ENCODE results near the gene PLS1.
"Not testable (repeated sequence)": the region's sequence is repeated elsewhere in the genome, so short reads cannot be mapped to it uniquely, and the experiment has no call there.

PLS1 gene

GRCh38 chr3:142595951-142596725 lies at the start of gene PLS1:
TSS of gene PLS1 (plus strand) at chr3:142596393. CDS start at chr3:142664238, 67,845 bp downstream.
- peak; percentile 88 for DNase-seq (ENCODE audit: low read depth)
- TF ChIP-seq, protein P1, sequence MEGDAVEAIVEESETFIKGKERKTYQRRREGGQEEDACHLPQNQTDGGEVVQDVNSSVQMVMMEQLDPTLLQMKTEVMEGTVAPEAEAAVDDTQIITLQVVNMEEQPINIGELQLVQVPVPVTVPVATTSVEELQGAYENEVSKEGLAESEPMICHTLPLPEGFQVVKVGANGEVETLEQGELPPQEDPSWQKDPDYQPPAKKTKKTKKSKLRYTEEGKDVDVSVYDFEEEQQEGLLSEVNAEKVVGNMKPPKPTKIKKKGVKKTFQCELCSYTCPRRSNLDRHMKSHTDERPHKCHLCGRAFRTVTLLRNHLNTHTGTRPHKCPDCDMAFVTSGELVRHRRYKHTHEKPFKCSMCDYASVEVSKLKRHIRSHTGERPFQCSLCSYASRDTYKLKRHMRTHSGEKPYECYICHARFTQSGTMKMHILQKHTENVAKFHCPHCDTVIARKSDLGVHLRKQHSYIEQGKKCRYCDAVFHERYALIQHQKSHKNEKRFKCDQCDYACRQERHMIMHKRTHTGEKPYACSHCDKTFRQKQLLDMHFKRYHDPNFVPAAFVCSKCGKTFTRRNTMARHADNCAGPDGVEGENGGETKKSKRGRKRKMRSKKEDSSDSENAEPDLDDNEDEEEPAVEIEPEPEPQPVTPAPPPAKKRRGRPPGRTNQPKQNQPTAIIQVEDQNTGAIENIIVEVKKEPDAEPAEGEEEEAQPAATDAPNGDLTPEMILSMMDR (IDR thresholded peaks at IDR 0.05; ENCODE audit: insufficient read depth, low read depth, low read length, missing control alignments) = no peak
- peak within 1 kb of the TSS; percentile 62 for H3K4me3 ChIP-seq (ENCODE audit: low read depth, low read length)

DNA sequence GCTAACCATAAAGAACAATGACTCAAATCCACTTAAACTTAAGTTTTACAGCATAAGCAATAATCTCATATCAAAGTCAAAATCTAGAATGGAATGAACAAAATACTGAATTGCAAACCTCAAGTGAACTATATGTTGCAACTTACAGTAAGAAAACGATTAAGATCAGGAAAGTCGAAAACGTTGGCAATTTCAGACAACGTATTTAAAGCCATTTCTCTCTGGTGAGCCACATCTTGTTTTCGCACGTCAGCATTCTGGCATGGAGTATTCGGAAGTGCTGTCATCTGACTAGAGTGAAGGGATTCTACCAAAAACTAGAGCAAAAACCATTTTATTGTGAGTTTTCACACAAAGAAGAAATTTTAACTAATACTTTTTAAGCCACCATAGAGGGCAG lies 46.2 kb upstream of the PLS1 start:
- DNase-seq (ENCODE audit: low read depth) = no peak

DNA sequence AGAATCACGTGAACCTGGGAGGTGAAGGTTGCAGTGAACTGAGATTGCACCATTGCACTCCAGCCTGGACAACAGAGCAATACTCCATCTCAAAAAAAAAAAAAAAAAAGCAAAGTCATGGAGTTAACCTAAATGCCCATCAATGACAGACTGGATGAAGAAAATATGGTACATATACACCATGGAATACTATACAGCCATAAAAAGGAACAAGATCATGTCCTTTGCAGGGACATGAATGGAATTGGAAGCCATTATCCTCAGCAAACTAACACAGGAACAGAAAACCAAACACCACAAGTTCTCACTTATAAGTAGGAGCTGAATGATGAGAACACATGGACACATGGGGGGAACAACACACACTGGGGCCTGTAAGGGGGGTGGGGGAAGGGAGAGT lies 43.6 kb upstream of the PLS1 start:
- DNase-seq (ENCODE audit: low read depth); H3K4me3 ChIP-seq (ENCODE audit: low read depth, low read length): not testable (repeated sequence)

More for the DNA sequence above, 46.2 kb upstream of the PLS1 start:
- TF ChIP-seq, protein P1 (IDR thresholded peaks at IDR 0.05; ENCODE audit: insufficient read depth, low read depth, low read length, missing control alignments) = no peak
- H3K4me3 ChIP-seq (ENCODE audit: low read depth, low read length) = no peak overlapping the region

DNA sequence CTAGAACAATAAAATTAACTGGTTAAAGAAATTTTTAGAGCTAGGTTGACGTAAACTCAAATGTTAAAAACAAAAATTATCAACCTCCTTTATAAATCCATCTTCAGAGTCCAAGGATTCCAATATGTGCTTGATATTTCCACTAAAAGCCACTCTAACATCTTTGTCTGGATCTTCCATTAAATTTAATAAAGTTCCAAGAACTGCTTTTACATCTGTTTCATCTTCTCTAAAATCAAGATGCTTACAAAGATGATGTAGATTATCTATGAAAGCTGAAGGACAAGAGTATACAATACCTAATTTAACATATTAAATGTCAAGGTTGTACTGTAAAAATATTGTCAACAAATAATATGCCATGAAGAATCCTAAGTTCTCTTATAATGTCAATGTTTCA lies 42.5 kb upstream of the PLS1 start:
- no peak overlapping the region for H3K4me3 ChIP-seq (ENCODE audit: low read depth, low read length)
- DNase-seq (ENCODE audit: low read depth) = no peak
- TF ChIP-seq, protein P1 (IDR thresholded peaks at IDR 0.05; ENCODE audit: insufficient read depth, low read depth, low read length, missing control alignments) = no peak

GRCh38 chr3:142560118-142560517 lies 36.1 kb upstream of the PLS1 start:
- TF ChIP-seq, protein P1 (IDR thresholded peaks at IDR 0.05; ENCODE audit: insufficient read depth, low read depth, low read length, missing control alignments) = no peak
- DNase-seq (ENCODE audit: low read depth) = no peak
- H3K4me3 ChIP-seq (ENCODE audit: low read depth, low read length) = no peak overlapping the region

DNA sequence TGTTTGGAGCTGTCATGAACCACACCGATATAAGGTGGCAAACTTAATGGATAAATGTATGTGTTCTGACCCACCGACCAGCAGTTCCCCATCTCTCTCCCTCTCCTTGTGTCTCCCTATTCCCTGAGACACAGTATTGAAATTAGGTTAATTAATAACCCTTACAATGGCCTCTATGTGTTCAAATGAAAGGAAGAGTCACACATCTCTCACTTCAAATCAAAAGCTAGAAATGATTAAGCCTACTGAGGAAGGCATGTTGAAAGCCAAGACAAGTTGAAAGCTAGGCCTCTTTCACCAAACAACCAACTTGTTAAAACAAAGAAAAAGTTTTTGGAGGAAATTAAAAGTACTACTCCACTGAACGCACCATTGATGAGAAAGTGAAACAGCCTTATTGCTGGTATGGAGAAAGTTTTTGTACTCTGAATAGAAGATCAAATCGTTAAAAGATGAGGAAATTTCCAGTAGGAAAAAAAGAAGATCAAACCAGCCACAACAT lies 32.6 kb upstream of the PLS1 start:
- no peak overlapping the region for H3K4me3 ChIP-seq (ENCODE audit: low read depth, low read length)
- TF ChIP-seq, protein P1 (IDR thresholded peaks at IDR 0.05; ENCODE audit: insufficient read depth, low read depth, low read length, missing control alignments) = no peak
- no peak for DNase-seq (ENCODE audit: low read depth)

- DNase-seq (ENCODE audit: low read depth) = no peak
- H3K4me3 ChIP-seq (ENCODE audit: low read depth, low read length) = no peak overlapping the region
- TF ChIP-seq, protein P1 (IDR thresholded peaks at IDR 0.05; ENCODE audit: insufficient read depth, low read depth, low read length, missing control alignments) = no peak
Observed at GRCh38 chr3:142566096-142566495, 30.1 kb upstream of the PLS1 start.
